Mucosa of stomach (tissue), 1 donor: ENCODE measurements around the gene HIVEP2.

Source experiments
- H3K27me3 ChIP-seq: one replicate; pipeline ENCODE4 v1.7.0; 2013; ENCODE audit warnings: mild to moderate bottlenecking, low read length; ENCODE audit not compliant: control insufficient read depth, insufficient read depth
- H3K36me3 ChIP-seq: one replicate; pipeline ENCODE4 v1.7.0; 2013; ENCODE audit warnings: low read length; ENCODE audit not compliant: control insufficient read depth, insufficient read depth
- H3K4me1 ChIP-seq: one replicate; pipeline ENCODE4 v1.7.0; 2013; ENCODE audit warnings: mild to moderate bottlenecking, low read length; ENCODE audit not compliant: control insufficient read depth, insufficient read depth
- H3K4me3 ChIP-seq: one replicate; pipeline ENCODE4 v1.7.0; 2013; ENCODE audit warnings: low read length
- H3K9ac ChIP-seq: one replicate; pipeline ENCODE4 v1.7.0; 2013; ENCODE audit warnings: mild to moderate bottlenecking, low read length, moderate library complexity
- H3K9me3 ChIP-seq: one replicate; pipeline ENCODE4 v1.7.0; 2013; ENCODE audit warnings: mild to moderate bottlenecking, low read length, moderate library complexity; ENCODE audit not compliant: control insufficient read depth
- donor health status: Pancreatic carcinoma.

HIVEP2 gene

GRCh38 chr6:142942805-142943227 is 2.2 kb downstream of the HIVEP2 start:
- Histone ChIP-seq H3K9ac (no peak overlapping the region), H3K36me3 (no peaks in the 10 kb centered on the region), H3K4me1 (peaks cover 12% of the 10 kb centered on the region), H3K9me3 (no peaks in the 10 kb centered on the region), H3K27me3 (no peaks in the 10 kb centered on the region), H3K4me3 (no peak overlapping the region)

- Histone ChIP-seq H3K36me3 (no peaks in the 10 kb centered on the region), H3K27me3 (no peaks in the 10 kb centered on the region), H3K4me3 (no peak overlapping the region), H3K9ac (no peak overlapping the region), H3K4me1 (peaks cover 12% of the 10 kb centered on the region), H3K9me3 (no peaks in the 10 kb centered on the region)
Measured at GRCh38 chr6:142942238-142942637, 2.7 kb downstream of the HIVEP2 start.

- peaks cover 12% of the 10 kb centered on the region for H3K4me1 ChIP-seq
- no peak overlapping the region for H3K9ac ChIP-seq
- no peaks in the 10 kb centered on the region for H3K36me3 ChIP-seq
- H3K27me3 ChIP-seq: no peaks in the 10 kb centered on the region
- no peak overlapping the region for H3K4me3 ChIP-seq
- no peaks in the 10 kb centered on the region for H3K9me3 ChIP-seq
Measured at GRCh38 chr6:142941018-142941417, 4.0 kb downstream of the HIVEP2 start.

- Histone ChIP-seq H3K27me3 (no peaks in the 10 kb centered on the region), H3K36me3 (no peaks in the 10 kb centered on the region), H3K9me3 (no peaks in the 10 kb centered on the region), H3K4me1 (peaks cover 12% of the 10 kb centered on the region), H3K4me3 (no peak overlapping the region), H3K9ac (no peak overlapping the region)
Measured at GRCh38 chr6:142940487-142940886, 4.5 kb downstream of the HIVEP2 start.

- no peaks in the 10 kb centered on the region for H3K27me3 ChIP-seq
- no peaks in the 10 kb centered on the region for H3K36me3 ChIP-seq
- H3K4me3 ChIP-seq: no peak overlapping the region
- H3K4me1 ChIP-seq: peaks cover 6% of the 10 kb centered on the region
- no peak overlapping the region for H3K9ac ChIP-seq
- no peaks in the 10 kb centered on the region for H3K9me3 ChIP-seq
Measured at GRCh38 chr6:142938510-142938909, 6.5 kb downstream of the HIVEP2 start.

- Histone ChIP-seq H3K9me3 (no peaks in the 10 kb centered on the region), H3K27me3 (no peaks in the 10 kb centered on the region), H3K36me3 (no peaks in the 10 kb centered on the region), H3K4me3 (no peak overlapping the region), H3K4me1 (peaks cover 4% of the 10 kb centered on the region), H3K9ac (no peak overlapping the region)
Measured at GRCh38 chr6:142937986-142938385, 7.0 kb downstream of the HIVEP2 start.

- Histone ChIP-seq H3K9ac (no peak overlapping the region), H3K4me1 (peaks cover 4% of the 10 kb centered on the region), H3K27me3 (no peaks in the 10 kb centered on the region), H3K36me3 (no peaks in the 10 kb centered on the region), H3K9me3 (no peaks in the 10 kb centered on the region), H3K4me3 (no peak overlapping the region)
Measured at GRCh38 chr6:142935553-142936517, 9.1 kb downstream of the HIVEP2 start.

GRCh38 chr6:142934599-142934998 is 10.4 kb downstream of the HIVEP2 start:
- Histone ChIP-seq H3K36me3 (no peaks in the 10 kb centered on the region), H3K4me3 (no peak overlapping the region), H3K9me3 (no peaks in the 10 kb centered on the region), H3K4me1 (peaks cover 4% of the 10 kb centered on the region), H3K27me3 (no peaks in the 10 kb centered on the region), H3K9ac (no peak overlapping the region)

GRCh38 chr6:142934106-142934505 is 10.9 kb downstream of the HIVEP2 start:
- no peaks in the 10 kb centered on the region for H3K27me3 ChIP-seq
- H3K9ac ChIP-seq: no peak overlapping the region
- H3K36me3 ChIP-seq: no peaks in the 10 kb centered on the region
- H3K4me3 ChIP-seq: no peak overlapping the region
- no peaks in the 10 kb centered on the region for H3K9me3 ChIP-seq
- peaks cover 4% of the 10 kb centered on the region for H3K4me1 ChIP-seq

GRCh38 chr6:142933701-142934100 is 11.3 kb downstream of the HIVEP2 start:
- H3K9me3 ChIP-seq: no peaks in the 10 kb centered on the region
- no peaks in the 10 kb centered on the region for H3K36me3 ChIP-seq
- H3K9ac ChIP-seq: no peak overlapping the region
- H3K27me3 ChIP-seq: no peaks in the 10 kb centered on the region
- H3K4me3 ChIP-seq: no peak overlapping the region
- H3K4me1 ChIP-seq: peaks cover 4% of the 10 kb centered on the region

- peaks cover 4% of the 10 kb centered on the region for H3K4me1 ChIP-seq
- no peak overlapping the region for H3K9ac ChIP-seq
- no peaks in the 10 kb centered on the region for H3K36me3 ChIP-seq
- no peak overlapping the region for H3K4me3 ChIP-seq
- no peaks in the 10 kb centered on the region for H3K27me3 ChIP-seq
- no peaks in the 10 kb centered on the region for H3K9me3 ChIP-seq
Measured at GRCh38 chr6:142932889-142933288, 12.1 kb downstream of the HIVEP2 start.

- H3K36me3 ChIP-seq: no peaks in the 10 kb centered on the region
- no peak overlapping the region for H3K9ac ChIP-seq
- peaks cover 4% of the 10 kb centered on the region for H3K4me1 ChIP-seq
- H3K27me3 ChIP-seq: no peaks in the 10 kb centered on the region
- H3K9me3 ChIP-seq: no peaks in the 10 kb centered on the region
- no peak overlapping the region for H3K4me3 ChIP-seq
Measured at GRCh38 chr6:142929751-142930358, 15.1 kb downstream of the HIVEP2 start.
